H1 (cell line): ENCODE data around the gene FAF2. TPM values are rescaled to one million over a fixed set of nuclear protein-coding genes. Genes with fewer than 3 reads are reported as not detected.

Experiments used
- CTCF ChIA-PET: fragments of 300-600 bp; sonication (Branson Sonifier 250); formaldehyde crosslinking; loops from one replicate; lab custom pipeline; 2021; ENCODE audit not compliant: partially characterized antibody; lab: Charles Lee
- POLR2A ChIA-PET: fragments of 300-600 bp; sonication (Branson Sonifier 250); formaldehyde crosslinking; loops from one replicate; lab custom pipeline; 2021; ENCODE audit warnings: inconsistent platforms; ENCODE audit not compliant: partially characterized antibody; lab: Charles Lee
- DNase-seq, 2 experiments: peaks; one replicate each; pipeline versions ENCODE4 v3.0.0 to v3.0.0-alpha.2; 2010 to 2022; ENCODE audit warnings: low spot score in 2 of 2, low read depth in 1 of 2, mixed read lengths in 1 of 2
- FAIRE-seq: peaks from 2 replicates; lab custom pipeline; 2011; peaks lifted over from hg19 to GRCh38; lab: Jason Lieb, UNC
- H2AFZ ChIP-seq: 2 replicates; pipeline ENCODE4 v1.8.1; 2012; ENCODE audit warnings: low read length, inconsistent platforms
- H2AK5ac ChIP-seq: 2 replicates; pipeline ENCODE4 v1.6.1; 2013; ENCODE audit warnings: low read depth, low read length
- H2BK120ac ChIP-seq: replicated peaks from 2 replicates; pipeline ENCODE3; 2013; ENCODE audit warnings: low read depth, low read length, inconsistent platforms
- H2BK12ac ChIP-seq: 2 replicates; pipeline ENCODE4 v1.6.1; 2013; ENCODE audit warnings: low read depth, low read length
- H2BK15ac ChIP-seq: 2 replicates; pipeline ENCODE4 v1.6.1; 2013; ENCODE audit warnings: low read length
- H2BK20ac ChIP-seq: 2 replicates; pipeline ENCODE4 v1.6.1; 2013; ENCODE audit warnings: low read length
- H2BK5ac ChIP-seq: 2 replicates; pipeline ENCODE4 v1.6.1; 2013; ENCODE audit warnings: low read depth, low read length
- H3K14ac ChIP-seq: 2 replicates; pipeline ENCODE4 v1.6.1; 2013; ENCODE audit warnings: inconsistent platforms; ENCODE audit not compliant: insufficient read length
- H3K18ac ChIP-seq: 2 replicates; pipeline ENCODE4 v1.6.1; 2013; ENCODE audit warnings: low read length; ENCODE audit errors: extremely low read depth
- H3K23ac ChIP-seq: 2 replicates; pipeline ENCODE4 v1.6.1; 2013; ENCODE audit warnings: inconsistent platforms; ENCODE audit not compliant: insufficient read length
- H3K23me2 ChIP-seq: 2 replicates; pipeline ENCODE4 v1.6.1; 2013; ENCODE audit warnings: low read depth, low read length
- H3K27ac ChIP-seq: 2 replicates; pipeline ENCODE4 v1.6.1; 2011; ENCODE audit warnings: low read depth, low read length, inconsistent platforms
- H3K27me3 ChIP-seq, 4 experiments: replicated peaks in 1 of 4; 1 replicate in 1 of 4; 2 replicates in 3 of 4; pipeline versions ENCODE4 v1.6.1 to v1.8.1; 2011 to 2013; ENCODE audit warnings: low read length in 3 of 4, mild to moderate bottlenecking in 3 of 4, inconsistent platforms in 2 of 4, mixed read lengths in 2 of 4, moderate library complexity in 1 of 4; ENCODE audit not compliant: control insufficient read depth in 3 of 4, insufficient read depth in 3 of 4; ENCODE audit errors: extremely low read depth in 1 of 4
- H3K36me3 ChIP-seq, 4 experiments: 2 replicates each; pipeline versions ENCODE4 v1.6.1 to v1.8.1; 2011 to 2013; ENCODE audit warnings: mild to moderate bottlenecking in 4 of 4, low read length in 3 of 4, moderate library complexity in 2 of 4, control low read depth in 1 of 4, inconsistent platforms in 1 of 4; ENCODE audit not compliant: insufficient read depth in 4 of 4, control insufficient read depth in 2 of 4
- H3K4ac ChIP-seq: replicated peaks from 2 replicates; pipeline ENCODE3; 2013; ENCODE audit warnings: low read length, low read depth, mixed read lengths, inconsistent platforms; ENCODE audit not compliant: insufficient read length
- H3K4me1 ChIP-seq, 4 experiments: replicated peaks in 1 of 4; 1 replicate in 1 of 4; 2 replicates in 3 of 4; pipeline versions ENCODE4 v1.6.1 to v1.8.1; 2011 to 2013; ENCODE audit warnings: low read length in 3 of 4, inconsistent platforms in 2 of 4, mixed read lengths in 1 of 4; ENCODE audit not compliant: insufficient read depth in 4 of 4, control insufficient read depth in 3 of 4
- H3K4me2 ChIP-seq, 2 experiments: 2 replicates each; pipeline versions ENCODE4 v1.6.1 to v1.8.1; 2011 to 2013; ENCODE audit warnings: low read depth in 2 of 2, low read length in 2 of 2, control low read depth in 1 of 2, inconsistent platforms in 1 of 2, mild to moderate bottlenecking in 1 of 2; ENCODE audit not compliant: insufficient read depth in 1 of 2
- H3K4me3 ChIP-seq, 4 experiments: fragments of 200-600, 300-600 bp in 1 of 4; sonication (generic), shearing (Covaris generic), sonication (Bioruptor Twin) in 1 of 4; 2 replicates each; pipeline versions ENCODE4 v1.5.1 to v1.8.1; 2011 to 2016; ENCODE audit warnings: low read length in 4 of 4, low read depth in 3 of 4, control low read depth in 2 of 4, inconsistent platforms in 2 of 4, mild to moderate bottlenecking in 2 of 4, mixed read lengths in 1 of 4, moderate library complexity in 1 of 4; ENCODE audit not compliant: insufficient read depth in 2 of 4; ENCODE audit errors: extremely low read depth in 1 of 4
- H3K56ac ChIP-seq: replicated peaks from 2 replicates; pipeline ENCODE3; 2013; ENCODE audit warnings: low read depth, mild to moderate bottlenecking, mixed read lengths, low read length, inconsistent platforms; ENCODE audit not compliant: insufficient read length
- H3K79me1 ChIP-seq: 2 replicates; pipeline ENCODE4 v1.6.1; 2013; ENCODE audit warnings: low read depth, low read length, control low read depth
- H3K79me2 ChIP-seq, 2 experiments: 2 replicates each; pipeline versions ENCODE4 v1.6.1 to v1.8.1; 2012 to 2013; ENCODE audit warnings: low read length in 2 of 2, mild to moderate bottlenecking in 2 of 2, inconsistent platforms in 1 of 2; ENCODE audit not compliant: insufficient read depth in 2 of 2, control insufficient read depth in 1 of 2
- H3K9ac ChIP-seq, 4 experiments: replicated peaks in 1 of 4; 1 replicate in 1 of 4; 2 replicates in 3 of 4; pipeline versions ENCODE4 v1.6.1 to v1.8.1; 2011 to 2013; ENCODE audit warnings: low read depth in 3 of 4, low read length in 3 of 4, control low read depth in 2 of 4, mild to moderate bottlenecking in 2 of 4, moderate library complexity in 2 of 4, inconsistent platforms in 1 of 4; ENCODE audit errors: extremely low read depth in 1 of 4
- H3K9me3 ChIP-seq, 2 experiments: 2 replicates each; pipeline versions ENCODE4 v1.6.1 to v1.8.1; 2012 to 2013; ENCODE audit warnings: mild to moderate bottlenecking in 2 of 2, moderate library complexity in 2 of 2, control low read depth in 1 of 2, inconsistent platforms in 1 of 2, low read depth in 1 of 2, low read length in 1 of 2, mixed read lengths in 1 of 2; ENCODE audit not compliant: insufficient read depth in 2 of 2
- H4K20me1 ChIP-seq, 2 experiments: replicated peaks in 1 of 2; 2 replicates each; pipeline versions ENCODE3 to v1.8.1; 2011 to 2013; ENCODE audit warnings: inconsistent platforms in 2 of 2, low read length in 2 of 2, mild to moderate bottlenecking in 1 of 2; ENCODE audit not compliant: insufficient read depth in 2 of 2, control insufficient read depth in 1 of 2
- H4K5ac ChIP-seq: 2 replicates; pipeline ENCODE4 v1.6.1; 2013; ENCODE audit warnings: low read length, low read depth, mixed read lengths, inconsistent platforms; ENCODE audit not compliant: insufficient read length
- H4K8ac ChIP-seq: 2 replicates; pipeline ENCODE4 v1.8.0; 2013; ENCODE audit warnings: mild to moderate bottlenecking, moderate library complexity, low read length, inconsistent platforms; ENCODE audit not compliant: insufficient read depth; ENCODE audit errors: extremely low read depth
- H4K91ac ChIP-seq: replicated peaks from 2 replicates; pipeline ENCODE3; 2013; ENCODE audit warnings: low read length, mixed read lengths, inconsistent platforms; ENCODE audit not compliant: insufficient read length
- SAP30 ChIP-seq: fragments of 300-600 bp; sonication (generic); IDR thresholded peaks from 2 replicates; pipeline ENCODE4 v1.7.1; 2012; ENCODE audit warnings: low read length, moderate library complexity, mild to moderate bottlenecking, inconsistent platforms; ENCODE audit not compliant: insufficient read depth, insufficient replicate concordance
- USF2 ChIP-seq: IDR thresholded peaks from 2 replicates; pipeline ENCODE4 v1.6.1; 2011; ENCODE audit warnings: low read length, improper control_type of control experiment
- WGBS, 2 experiments: shearing (Covaris generic) in 1 of 2; methylation state at CpG; one replicate each; pipeline versions ENCODE4 v1.1.6 to v1.1.7; 2013 to 2015; ENCODE audit warnings: low lambda C conversion rate in 2 of 2, mixed read lengths in 2 of 2, inconsistent platforms in 1 of 2, low coverage in 1 of 2, missing lambda C conversion rate in 1 of 2; ENCODE audit not compliant: insufficient replicate concordance in 2 of 2, insufficient coverage in 1 of 2, insufficient read length in 1 of 2; ENCODE audit errors: extremely low coverage in 1 of 2, missing lambda C conversion rate in 1 of 2; 5-methylcytosine and 5-hydroxymethylcytosine counted together
- polyA plus RNA-seq, 7 experiments: library from polyadenylated mRNA; depleted of rRNA in 3 of 7; stranded (reverse) in 5 of 7; unstranded in 2 of 7; fragments of >200 nt in 5 of 7; fragments of 200-250 nt in 2 of 7; gene quantifications; 1 replicate in 5 of 7; 2 replicates in 1 of 7; 4 replicates in 1 of 7; pipeline versions ENCODE4 v1.2.1 to v1.2.3, GENCODE V29; 2011 to 2013; ENCODE audit warnings: missing spikeins in 2 of 7, mixed read lengths in 2 of 7
- total RNA-seq: library from RNA; stranded (reverse); fragmentation: NEBNext Ultra II Directional; extraction: Animal tissue kit (Norgen Biotek cat#: 25700); gene quantifications from 2 replicates; pipeline ENCODE4 v1.2.1, GENCODE V29; 2021

The FAF2 gene
- total and polyA plus RNA-seq, 2 of the 8 experiments (the other 6 are each of a cell fraction or from before 2014, with no cell fraction given) = 20.8 to 35.8 TPM

- H3K9me3 ChIP-seq = peaks cover 2 to 11% of the 10 kb centered on the region in 2 experiments; a peak in 1 of 4 replicates
- WGBS, 2 experiments = 65% methylated on average over 5 of the region's 5 CpGs; no CpG with 5 or more reads in 1 of the 2 experiments
- DNase-seq = no peak
- H3K23me2 ChIP-seq = no peaks in the 10 kb centered on the region
- H2BK12ac ChIP-seq = no peak overlapping the region
- peaks cover 0 to 2% (median 0%) of the 10 kb centered on the region in 4 experiments; a peak in 1 of 7 replicates for H3K4me1 ChIP-seq
- no peak overlapping the region for H4K8ac ChIP-seq
- H3K9ac ChIP-seq = no peak overlapping the region
- H2AK5ac ChIP-seq = no peak overlapping the region
- H3K14ac ChIP-seq = no peak overlapping the region
- H2BK20ac ChIP-seq = no peak overlapping the region
- H4K5ac ChIP-seq = no peak overlapping the region
- no peak overlapping the region for H3K4me3 ChIP-seq
- no peak overlapping the region for H2AFZ ChIP-seq
- no peak overlapping the region for H3K4me2 ChIP-seq
- H4K20me1 ChIP-seq = no peaks in the 10 kb centered on the region
- H2BK15ac ChIP-seq = no peak overlapping the region
- no peak overlapping the region for H3K4ac ChIP-seq
- no peak overlapping the region for H3K27ac ChIP-seq
- no peaks in the 10 kb centered on the region for H3K79me1 ChIP-seq
- no peak overlapping the region for H4K91ac ChIP-seq
- no peaks in the 10 kb centered on the region for H3K36me3 ChIP-seq
- no peak for TF ChIP-seq USF2
- TF ChIP-seq SAP30 = no peak
- no peak overlapping the region for H3K56ac ChIP-seq
- CTCF ChIA-PET = no interaction called here
- H2BK5ac ChIP-seq = no peak overlapping the region
- no peak overlapping the region for H2BK120ac ChIP-seq
- POLR2A ChIA-PET = interaction anchor here (1.4 kb wide), 1 partner anchor 11 kb away, joined by 4 read pairs; the partner anchor contains the start of gene FAF2
- H3K23ac ChIP-seq = no peak overlapping the region
- no peak overlapping the region for H3K18ac ChIP-seq
- no peak for FAIRE-seq
- no peaks in the 10 kb centered on the region for H3K27me3 ChIP-seq
- no peaks in the 10 kb centered on the region for H3K79me2 ChIP-seq
Observed at GRCh38 chr5:176436656-176437055, 11.5 kb upstream of the FAF2 start.
